GM21825 (cell line): ENCODE results near the gene CCDC148.

Source experiments
- ATAC-seq: cut with Tn5 transposase; IDR thresholded peaks from one replicate; pipeline ENCODE4 v1.9.1; 2021; ENCODE audit warnings: mild to moderate bottlenecking, moderate library complexity; ENCODE audit not compliant: unreplicated experiment

Gene CCDC148

GRCh38 chr2:158184001-158184400 is 272.6 kb downstream of the CCDC148 start:
- ATAC-seq = no peak

DNA sequence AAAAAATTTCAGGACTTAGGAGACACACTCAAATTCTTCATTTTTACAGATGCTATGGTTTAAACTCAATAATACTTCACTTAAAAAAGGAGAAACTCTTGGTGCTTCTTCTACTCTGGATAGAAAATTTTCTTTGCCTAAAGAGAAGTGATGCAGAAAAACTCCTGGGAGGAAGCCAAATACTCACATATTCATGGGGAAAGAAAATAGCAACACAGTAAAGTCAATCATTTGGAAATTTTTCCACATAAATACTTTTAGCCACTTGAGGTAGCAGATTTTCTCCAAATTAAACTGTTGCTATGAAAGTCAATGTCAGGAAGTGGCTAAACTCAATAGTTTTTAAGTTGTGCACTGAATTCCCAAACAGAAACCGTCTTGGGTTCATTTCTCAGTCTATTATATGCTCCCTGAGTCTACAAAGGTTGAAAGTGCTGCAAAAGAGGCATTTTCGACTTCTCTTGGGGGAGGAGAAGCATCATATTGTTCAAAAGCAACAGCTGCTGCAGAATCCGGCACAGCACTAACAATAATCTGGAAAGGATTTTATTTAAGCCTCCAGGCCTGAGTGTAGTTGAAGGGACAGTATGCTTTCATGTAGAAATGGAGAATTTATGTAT is 273.8 kb downstream of the CCDC148 start:
- no peak for ATAC-seq

DNA sequence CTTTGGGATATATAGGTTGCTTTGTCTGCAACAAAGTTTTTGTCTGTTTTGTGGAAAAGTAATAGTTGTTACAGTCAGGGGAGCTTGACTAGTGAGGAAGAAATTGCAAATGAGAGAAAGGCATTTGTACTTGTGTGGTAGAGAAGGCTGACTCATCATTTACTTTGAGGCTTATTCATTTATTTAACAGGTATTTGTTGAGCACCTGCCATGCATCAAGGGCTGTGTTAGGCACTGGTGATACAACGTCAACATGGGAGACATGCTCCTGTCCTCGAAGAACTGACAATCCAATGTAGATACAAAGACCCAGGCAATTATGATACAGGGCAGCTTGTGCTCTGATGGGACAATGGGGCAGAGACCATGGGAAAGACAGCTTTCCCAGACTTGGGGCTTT is 275.4 kb downstream of the CCDC148 start:
- ATAC-seq = no peak

DNA sequence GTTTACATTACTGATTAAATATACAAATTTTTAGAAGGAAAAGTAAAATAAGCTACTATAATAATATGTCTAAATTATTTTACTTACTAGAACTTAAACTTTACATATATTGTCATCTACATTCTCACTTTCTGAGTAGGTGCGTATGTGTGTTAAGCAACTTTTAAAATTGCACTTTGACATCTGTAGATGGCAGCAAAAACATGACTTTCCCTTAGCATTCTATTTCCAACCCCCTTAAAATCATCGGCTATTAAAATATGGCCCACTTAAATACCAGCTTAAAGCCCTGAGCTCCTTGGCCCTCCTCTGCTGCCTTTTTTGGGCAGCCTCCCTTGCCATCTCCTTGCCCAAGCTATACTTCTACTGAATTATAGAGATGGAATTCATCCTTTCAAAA is 276.9 kb downstream of the CCDC148 start:
- ATAC-seq = no peak

DNA sequence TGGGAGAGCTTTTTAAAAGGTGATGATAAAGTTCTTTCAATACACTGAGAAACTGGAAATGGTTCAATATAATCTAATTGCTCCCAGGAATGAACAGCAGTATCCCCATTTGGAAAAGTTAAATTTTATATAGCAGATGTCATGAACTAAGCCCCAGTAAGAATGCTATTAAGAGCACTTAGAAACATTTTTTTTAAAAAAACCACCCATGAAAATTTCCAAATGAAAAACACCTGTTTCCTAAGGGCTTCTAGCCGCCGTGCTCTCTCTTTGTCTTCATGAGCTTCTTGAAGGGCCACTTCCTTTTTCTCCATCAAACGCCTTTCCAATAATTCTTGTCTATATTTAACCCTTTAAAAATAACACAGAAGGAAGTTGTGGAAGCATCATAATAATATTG is 277.9 kb downstream of the CCDC148 start:
- no peak for ATAC-seq

- ATAC-seq = no peak
Observed at GRCh38 chr2:158174956-158175355, 281.6 kb downstream of the CCDC148 start.

DNA sequence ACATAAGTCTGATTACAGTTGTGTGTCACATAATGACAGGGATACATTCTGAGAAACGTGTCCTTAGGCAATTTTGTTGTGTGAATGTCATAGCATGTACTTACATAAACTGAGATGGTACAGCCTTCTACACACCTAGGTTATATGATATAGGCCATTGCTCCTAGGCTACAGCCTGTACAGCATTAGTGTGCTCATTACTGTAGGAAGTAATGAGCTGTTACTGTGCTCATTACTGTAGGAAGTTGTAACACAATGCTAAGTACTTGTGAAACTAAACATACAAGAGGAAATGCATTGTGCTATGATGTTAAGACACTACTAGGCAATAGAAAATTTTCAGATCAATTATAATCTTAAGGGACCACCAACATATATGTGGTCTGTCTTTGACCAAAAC is 282.1 kb downstream of the CCDC148 start:
- no peak for ATAC-seq

DNA sequence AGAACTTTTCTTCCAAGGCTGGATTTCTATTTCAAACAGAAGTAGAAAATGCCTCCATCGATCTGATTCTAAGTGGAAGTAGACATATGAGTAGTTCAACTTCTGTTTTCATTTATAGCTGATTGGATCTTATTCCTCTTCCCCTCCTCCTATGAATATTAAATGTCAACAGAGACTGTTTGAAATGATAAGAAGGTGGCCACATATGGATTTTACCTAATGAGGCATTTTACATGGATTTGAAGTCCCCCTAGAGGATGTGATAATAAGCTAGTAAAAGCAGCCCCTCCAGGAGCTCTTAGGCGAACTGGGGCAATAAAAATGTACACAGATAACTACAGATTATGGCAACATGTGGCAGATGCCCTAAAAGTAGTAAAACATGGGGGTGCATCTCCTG is 283.8 kb downstream of the CCDC148 start:
- ATAC-seq = no peak

- no peak for ATAC-seq
Observed at GRCh38 chr2:158154596-158154995, 302.0 kb downstream of the CCDC148 start.

DNA sequence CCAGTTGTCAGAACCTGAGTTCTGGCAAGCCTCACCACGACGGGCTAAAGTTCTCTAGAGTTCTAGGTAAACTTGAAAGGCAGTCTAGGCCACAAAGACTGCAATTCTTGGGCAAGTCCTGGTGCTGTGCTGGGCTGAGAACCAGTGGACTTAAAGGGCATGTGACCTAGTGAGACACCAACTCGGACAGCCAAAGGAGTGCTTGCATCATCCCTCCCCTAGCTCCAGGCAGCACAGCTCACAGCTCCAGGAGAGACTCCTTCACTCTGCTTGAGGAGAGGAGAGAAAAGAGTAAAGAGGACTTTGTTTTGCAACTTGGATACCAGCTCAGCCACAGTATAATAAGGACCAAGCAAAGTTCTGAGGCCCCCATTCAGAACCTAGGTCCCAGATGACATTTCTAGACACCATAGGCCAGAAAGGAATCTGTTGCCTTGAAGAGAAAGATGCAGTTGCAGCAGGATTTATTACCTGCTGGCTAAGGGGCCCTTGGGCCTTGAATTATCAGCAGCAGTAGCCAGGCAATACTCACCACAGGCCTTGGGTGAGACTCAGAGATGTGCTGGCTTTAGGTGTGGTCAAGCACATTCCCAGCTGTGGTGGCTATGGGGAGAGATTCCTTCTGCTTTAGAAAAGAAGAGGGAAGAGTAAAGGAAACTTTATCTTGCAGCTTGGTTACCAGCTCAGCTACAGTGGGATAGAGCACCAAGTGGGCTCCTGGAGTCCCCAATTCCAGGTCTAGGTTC is 303.1 kb downstream of the CCDC148 start:
- no peak for ATAC-seq

DNA sequence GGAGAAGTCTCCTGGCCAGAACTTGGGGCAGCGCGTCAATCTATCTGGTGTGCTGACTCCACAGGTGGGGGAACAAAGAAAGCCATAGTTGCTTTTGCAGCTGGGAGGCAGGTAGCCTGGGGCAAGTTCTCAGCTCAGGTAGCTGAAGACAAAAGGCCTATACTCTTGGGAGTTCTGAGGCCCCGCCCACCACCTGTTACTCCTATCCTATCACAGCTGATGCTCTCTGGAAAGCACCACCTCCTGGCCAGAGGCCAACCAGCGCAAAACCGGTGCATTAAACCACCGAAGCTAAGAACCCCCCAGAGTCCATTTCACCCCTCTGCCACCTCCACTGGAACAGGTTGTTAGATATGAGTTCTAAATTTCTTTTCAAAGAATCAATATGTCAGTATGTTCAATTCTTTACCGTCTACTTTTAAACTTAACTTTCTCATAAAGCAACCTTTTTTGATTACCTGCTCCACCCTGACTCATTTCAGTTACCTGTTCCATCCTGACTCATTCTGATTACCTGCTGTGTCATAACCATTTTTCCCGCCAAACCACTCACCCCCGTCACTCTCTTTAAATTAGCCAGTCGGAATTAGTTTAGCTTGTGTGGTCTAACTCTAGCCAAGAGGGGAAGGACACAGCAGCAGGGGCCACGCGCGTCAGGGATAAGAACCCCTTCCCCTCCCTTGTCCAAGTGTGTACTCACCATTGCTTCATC is 311.5 kb downstream of the CCDC148 start:
- ATAC-seq = no peak

DNA sequence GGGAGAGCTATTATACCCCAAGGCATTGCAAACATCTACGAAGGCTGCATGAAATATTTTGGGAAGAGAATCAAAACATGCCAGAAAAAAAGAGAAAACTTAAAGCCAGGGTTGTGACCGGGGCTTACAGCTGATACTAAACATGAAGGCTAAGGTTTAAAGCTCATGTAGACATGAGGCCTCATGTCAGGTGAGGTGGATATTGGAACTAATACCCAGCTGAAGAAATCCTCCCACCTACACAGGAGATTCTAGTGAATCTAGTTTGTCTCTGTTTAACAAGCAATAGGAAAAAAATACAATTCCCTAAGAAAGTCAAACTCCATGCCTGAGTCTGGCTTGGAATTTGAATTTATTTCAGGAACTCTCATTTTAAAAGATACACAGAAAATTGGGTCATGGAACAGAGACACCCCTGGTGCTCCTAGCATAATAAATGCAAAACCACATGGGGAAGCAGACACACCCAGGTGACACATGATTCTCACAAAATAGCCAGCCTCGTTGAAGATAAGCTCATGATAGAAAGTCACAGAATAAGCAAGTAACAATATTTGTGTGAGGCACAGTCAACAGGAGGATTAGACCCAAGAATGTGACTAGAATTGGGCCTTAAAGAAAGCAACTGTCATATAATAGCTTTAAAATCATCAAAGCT is 312.7 kb downstream of the CCDC148 start:
- no peak for ATAC-seq

DNA sequence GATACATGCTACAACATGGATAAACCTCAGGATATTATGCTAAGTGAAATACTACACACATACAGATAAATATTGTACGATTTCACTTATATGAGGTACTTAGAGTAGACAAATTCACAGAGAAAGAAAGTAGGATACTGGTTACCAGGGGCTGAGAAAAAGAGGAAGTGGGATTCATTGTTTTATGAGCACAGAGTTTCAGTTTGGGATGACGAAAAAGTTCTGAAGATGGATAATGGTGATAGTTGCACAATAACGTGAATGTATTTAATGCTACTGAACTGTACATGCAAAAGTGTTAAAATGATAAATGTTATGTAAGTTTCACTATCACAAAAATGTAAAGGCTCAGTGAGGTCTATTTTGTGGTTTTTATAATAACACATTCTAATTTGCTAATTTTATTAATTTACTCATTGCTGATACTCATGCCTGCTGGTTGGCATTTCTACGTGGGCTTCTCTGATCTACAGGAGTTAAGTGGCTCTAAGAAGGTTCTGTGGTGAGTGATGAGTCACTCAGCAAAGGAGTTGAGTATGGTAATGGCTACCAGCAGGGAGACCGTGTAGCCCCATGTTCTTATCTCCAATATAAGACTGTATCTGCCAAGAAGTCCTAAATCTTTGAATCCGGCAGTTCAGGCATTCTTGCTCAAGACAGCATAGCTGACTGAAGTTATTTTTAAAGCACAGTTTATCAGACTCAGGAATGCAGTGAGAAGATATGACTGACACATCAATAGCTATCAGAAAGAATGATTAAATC is 313.8 kb downstream of the CCDC148 start:
- no peak for ATAC-seq

DNA sequence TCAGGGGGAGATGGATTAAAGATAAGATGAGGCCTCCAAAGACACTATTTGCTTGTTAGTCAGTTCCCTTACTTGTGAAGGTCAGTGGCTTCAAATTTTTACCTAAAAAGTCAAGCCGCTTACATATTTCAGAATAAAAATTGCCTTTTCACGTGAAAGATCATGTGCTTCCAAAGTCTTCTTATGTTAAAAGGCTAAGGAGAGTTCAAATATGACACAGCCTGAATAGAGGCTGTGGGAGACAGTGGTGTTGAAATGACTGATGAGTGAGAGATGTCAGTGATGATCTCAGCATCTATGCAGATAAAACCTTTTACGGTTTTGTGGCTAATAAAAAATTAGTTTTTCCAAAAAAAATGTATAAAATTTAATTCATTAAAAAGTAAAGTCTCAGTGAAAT is 314.4 kb downstream of the CCDC148 start:
- ATAC-seq = no peak

GRCh38 chr2:158140201-158140600 is 316.4 kb downstream of the CCDC148 start:
- ATAC-seq = no peak

DNA sequence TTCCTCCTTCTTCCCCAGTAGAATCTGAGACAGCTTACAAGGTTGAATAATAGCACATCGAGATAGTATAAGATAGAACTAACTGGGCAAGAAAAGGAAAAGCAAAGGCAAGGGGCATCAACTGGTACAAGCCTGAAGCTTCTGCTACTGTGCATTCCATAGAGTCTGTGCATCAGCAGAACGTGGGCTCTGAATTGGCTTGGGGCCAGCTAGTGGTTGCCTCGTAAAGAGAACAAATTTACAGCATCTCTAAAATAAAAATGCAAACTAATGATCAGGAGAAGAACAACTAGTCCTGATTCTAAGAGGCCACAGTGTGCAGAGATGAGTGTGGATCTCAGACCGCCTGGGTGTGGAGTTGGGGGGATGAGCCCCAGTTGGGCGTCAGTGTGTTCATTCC is 318.3 kb downstream of the CCDC148 start:
- no peak for ATAC-seq

DNA sequence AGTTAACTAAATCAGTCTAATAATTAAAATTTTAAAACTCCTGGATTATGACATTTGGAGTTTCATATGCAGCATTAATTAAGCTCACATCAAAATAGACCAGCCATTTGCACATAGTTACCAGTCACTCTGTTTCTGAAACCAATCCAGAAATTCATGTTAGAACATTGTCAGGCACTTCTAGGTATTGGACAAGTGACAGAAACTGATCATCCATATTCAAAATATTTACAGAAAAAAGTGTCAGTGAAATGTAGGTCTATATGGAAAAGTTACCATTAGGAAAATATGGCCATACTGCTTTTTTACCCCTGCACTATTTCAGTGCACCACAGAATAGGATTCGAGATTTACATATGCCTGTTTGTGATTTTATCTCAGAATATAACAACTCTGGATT is 321.5 kb downstream of the CCDC148 start:
- no peak for ATAC-seq

- ATAC-seq = no peak
Observed at GRCh38 chr2:158134655-158135054, 321.9 kb downstream of the CCDC148 start.

GRCh38 chr2:158134055-158134454 is 322.5 kb downstream of the CCDC148 start:
- ATAC-seq = no peak

DNA sequence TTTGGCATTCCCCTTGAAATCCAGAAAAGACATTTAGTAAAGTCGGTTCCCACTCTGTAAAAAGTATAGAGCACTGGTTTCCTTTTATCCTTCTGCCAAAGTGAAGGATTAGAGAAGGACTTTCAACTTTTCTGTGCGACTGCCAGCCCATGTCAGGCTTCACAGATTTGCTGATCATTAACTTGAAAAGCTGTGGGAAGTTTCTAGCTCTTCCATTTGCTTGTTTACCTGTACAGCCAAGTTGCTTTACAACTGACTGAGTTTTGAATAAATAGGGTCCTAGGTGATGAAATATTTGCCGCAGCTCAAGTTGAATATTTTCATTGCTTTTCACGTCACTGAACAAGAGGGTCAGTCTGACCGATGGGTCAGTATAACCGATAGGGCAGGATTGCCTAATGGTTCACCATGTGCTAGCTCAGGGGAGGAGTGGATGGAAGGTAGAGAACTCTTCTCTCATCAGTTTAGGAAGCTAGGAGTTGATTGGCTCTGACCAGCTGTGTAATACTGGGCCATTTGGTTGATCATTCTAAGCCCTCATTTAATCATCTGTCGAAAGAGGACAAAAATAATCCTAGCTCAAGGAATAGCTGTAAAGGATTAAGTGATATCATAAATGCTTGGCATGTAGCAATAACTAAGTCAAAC is 324.5 kb downstream of the CCDC148 start:
- ATAC-seq = no peak
